Measurements from ENCODE around the gene NAA20. TPM values are rescaled to one million over a fixed set of nuclear protein-coding genes. Genes with fewer than 3 reads are reported as not detected.

NAA20 gene
- total and polyA plus RNA-seq, 4 donors, result 26.8 to 75.6 (median 39.2) TPM

DNA sequence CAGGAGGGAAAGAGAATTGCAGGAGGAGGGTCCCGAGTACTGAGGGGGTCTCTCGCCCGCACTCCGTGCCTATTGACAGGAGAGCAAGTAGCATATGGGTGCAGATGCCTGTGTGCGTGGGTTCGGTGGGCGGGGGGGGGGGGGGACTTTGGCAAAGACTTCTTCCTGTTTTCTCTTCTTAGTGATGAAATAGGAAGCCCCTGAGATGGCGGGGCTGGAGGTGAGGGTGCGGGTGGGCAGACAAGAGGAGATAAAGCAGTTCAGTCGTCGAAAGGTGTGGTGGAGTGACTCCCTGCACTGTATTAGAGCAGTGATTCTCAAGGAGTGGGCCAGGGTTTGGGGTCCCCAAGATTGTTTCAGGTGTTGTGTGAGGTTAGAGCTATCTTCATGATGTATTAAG, 3.7 kb downstream of the NAA20 start (continued):
- TF ChIP-seq, protein P1, sequence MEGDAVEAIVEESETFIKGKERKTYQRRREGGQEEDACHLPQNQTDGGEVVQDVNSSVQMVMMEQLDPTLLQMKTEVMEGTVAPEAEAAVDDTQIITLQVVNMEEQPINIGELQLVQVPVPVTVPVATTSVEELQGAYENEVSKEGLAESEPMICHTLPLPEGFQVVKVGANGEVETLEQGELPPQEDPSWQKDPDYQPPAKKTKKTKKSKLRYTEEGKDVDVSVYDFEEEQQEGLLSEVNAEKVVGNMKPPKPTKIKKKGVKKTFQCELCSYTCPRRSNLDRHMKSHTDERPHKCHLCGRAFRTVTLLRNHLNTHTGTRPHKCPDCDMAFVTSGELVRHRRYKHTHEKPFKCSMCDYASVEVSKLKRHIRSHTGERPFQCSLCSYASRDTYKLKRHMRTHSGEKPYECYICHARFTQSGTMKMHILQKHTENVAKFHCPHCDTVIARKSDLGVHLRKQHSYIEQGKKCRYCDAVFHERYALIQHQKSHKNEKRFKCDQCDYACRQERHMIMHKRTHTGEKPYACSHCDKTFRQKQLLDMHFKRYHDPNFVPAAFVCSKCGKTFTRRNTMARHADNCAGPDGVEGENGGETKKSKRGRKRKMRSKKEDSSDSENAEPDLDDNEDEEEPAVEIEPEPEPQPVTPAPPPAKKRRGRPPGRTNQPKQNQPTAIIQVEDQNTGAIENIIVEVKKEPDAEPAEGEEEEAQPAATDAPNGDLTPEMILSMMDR (IDR thresholded peaks at IDR 0.05; ENCODE audit: low read depth, low read length, missing input control), result no peak
- TF ChIP-seq RXRA (IDR thresholded peaks at IDR 0.05), result no peak
- TF ChIP-seq, protein P2, sequence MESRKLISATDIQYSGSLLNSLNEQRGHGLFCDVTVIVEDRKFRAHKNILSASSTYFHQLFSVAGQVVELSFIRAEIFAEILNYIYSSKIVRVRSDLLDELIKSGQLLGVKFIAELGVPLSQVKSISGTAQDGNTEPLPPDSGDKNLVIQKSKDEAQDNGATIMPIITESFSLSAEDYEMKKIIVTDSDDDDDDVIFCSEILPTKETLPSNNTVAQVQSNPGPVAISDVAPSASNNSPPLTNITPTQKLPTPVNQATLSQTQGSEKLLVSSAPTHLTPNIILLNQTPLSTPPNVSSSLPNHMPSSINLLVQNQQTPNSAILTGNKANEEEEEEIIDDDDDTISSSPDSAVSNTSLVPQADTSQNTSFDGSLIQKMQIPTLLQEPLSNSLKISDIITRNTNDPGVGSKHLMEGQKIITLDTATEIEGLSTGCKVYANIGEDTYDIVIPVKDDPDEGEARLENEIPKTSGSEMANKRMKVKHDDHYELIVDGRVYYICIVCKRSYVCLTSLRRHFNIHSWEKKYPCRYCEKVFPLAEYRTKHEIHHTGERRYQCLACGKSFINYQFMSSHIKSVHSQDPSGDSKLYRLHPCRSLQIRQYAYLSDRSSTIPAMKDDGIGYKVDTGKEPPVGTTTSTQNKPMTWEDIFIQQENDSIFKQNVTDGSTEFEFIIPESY (IDR thresholded peaks at IDR 0.05), result no peak

DNA sequence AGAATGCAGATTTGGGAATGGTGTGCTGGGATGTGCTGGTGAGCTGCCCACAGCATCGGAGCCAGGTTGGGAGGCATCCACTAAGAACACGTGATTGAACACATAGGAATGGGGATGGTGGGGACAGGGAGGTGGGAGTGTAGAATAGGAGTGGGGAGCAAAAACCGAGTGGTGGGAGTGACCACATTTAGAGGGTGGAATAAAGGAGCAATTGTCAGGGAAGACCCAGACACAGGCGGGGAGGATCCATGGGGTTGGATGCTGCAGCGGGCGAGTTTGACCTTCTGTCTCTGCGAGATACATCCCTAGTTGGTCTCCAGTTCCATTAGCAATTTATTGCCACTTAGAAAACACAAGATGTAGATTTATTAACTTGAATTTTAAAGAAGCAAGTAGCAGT, 4.7 kb downstream of the NAA20 start:
- H3K4me3 ChIP-seq (ENCODE audit: low read depth in 1 of 3, low read length in 3 of 3), result no peak overlapping the region
- H3K9me3 ChIP-seq (ENCODE audit: control insufficient read depth in 4 of 4, low read length in 3 of 4), result no peaks in the 10 kb centered on the region
- H3K4me1 ChIP-seq (ENCODE audit: control insufficient read depth in 4 of 4, insufficient read depth in 4 of 4, low read length in 3 of 4), result peaks cover 9 to 20% (median 15%) of the 10 kb centered on the region in 4 donors
- no peak overlapping the region for H3K9ac ChIP-seq (ENCODE audit: low read depth in 1 of 2, low read length in 2 of 2)
- no peaks in the 10 kb centered on the region for H3K27me3 ChIP-seq (ENCODE audit: control insufficient read depth in 4 of 4, insufficient read depth in 4 of 4, low read length in 3 of 4)
- DNase-seq (ENCODE audit: low spot score), result no peak
- TF ChIP-seq, protein P3, sequence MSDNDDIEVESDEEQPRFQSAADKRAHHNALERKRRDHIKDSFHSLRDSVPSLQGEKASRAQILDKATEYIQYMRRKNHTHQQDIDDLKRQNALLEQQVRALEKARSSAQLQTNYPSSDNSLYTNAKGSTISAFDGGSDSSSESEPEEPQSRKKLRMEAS (IDR thresholded peaks at IDR 0.05), result no peak
- no peak for TF ChIP-seq TAF1 (conservative IDR thresholded peaks at IDR 0.05)
- no peak for TF ChIP-seq YY1 (IDR thresholded peaks at IDR 0.05)
- TF ChIP-seq, protein P1 (IDR thresholded peaks at IDR 0.05; ENCODE audit: low read depth, low read length, missing input control), result no peak
- TF ChIP-seq HNF4A (conservative IDR thresholded peaks at IDR 0.05), result no peak
- no peak for TF ChIP-seq FOXA1 (IDR thresholded peaks at IDR 0.05)
- no peak for TF ChIP-seq NR2F2 (IDR thresholded peaks at IDR 0.05)
- TF ChIP-seq SP1 (IDR thresholded peaks at IDR 0.05), result no peak
- no peak for TF ChIP-seq RAD21 (IDR thresholded peaks at IDR 0.05)
- TF ChIP-seq, protein P4, sequence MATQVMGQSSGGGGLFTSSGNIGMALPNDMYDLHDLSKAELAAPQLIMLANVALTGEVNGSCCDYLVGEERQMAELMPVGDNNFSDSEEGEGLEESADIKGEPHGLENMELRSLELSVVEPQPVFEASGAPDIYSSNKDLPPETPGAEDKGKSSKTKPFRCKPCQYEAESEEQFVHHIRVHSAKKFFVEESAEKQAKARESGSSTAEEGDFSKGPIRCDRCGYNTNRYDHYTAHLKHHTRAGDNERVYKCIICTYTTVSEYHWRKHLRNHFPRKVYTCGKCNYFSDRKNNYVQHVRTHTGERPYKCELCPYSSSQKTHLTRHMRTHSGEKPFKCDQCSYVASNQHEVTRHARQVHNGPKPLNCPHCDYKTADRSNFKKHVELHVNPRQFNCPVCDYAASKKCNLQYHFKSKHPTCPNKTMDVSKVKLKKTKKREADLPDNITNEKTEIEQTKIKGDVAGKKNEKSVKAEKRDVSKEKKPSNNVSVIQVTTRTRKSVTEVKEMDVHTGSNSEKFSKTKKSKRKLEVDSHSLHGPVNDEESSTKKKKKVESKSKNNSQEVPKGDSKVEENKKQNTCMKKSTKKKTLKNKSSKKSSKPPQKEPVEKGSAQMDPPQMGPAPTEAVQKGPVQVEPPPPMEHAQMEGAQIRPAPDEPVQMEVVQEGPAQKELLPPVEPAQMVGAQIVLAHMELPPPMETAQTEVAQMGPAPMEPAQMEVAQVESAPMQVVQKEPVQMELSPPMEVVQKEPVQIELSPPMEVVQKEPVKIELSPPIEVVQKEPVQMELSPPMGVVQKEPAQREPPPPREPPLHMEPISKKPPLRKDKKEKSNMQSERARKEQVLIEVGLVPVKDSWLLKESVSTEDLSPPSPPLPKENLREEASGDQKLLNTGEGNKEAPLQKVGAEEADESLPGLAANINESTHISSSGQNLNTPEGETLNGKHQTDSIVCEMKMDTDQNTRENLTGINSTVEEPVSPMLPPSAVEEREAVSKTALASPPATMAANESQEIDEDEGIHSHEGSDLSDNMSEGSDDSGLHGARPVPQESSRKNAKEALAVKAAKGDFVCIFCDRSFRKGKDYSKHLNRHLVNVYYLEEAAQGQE (IDR thresholded peaks at IDR 0.05), result no peak
- TF ChIP-seq, protein P5, sequence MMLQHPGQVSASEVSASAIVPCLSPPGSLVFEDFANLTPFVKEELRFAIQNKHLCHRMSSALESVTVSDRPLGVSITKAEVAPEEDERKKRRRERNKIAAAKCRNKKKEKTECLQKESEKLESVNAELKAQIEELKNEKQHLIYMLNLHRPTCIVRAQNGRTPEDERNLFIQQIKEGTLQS (IDR thresholded peaks at IDR 0.05), result no peak
- TF ChIP-seq GABPA (IDR thresholded peaks at IDR 0.05 in 1 of 2, conservative IDR thresholded peaks at IDR 0.05 in 1 of 2), result no peak
- TF ChIP-seq RXRA (IDR thresholded peaks at IDR 0.05), result no peak
- TF ChIP-seq HNF4G (IDR thresholded peaks at IDR 0.05), result no peak
- TF ChIP-seq, protein P2 (IDR thresholded peaks at IDR 0.05), result no peak
- no peak for TF ChIP-seq FOXA2 (IDR thresholded peaks at IDR 0.05)
- TF ChIP-seq JUND (IDR thresholded peaks at IDR 0.05), result no peak
- no peak for TF ChIP-seq EGR1 (IDR thresholded peaks at IDR 0.05; ENCODE audit: low read depth in 2 of 2)
- no peak overlapping the region for H3K27ac ChIP-seq (ENCODE audit: low read depth in 1 of 2, low read length in 2 of 2)
- H3K36me3 ChIP-seq (ENCODE audit: control insufficient read depth in 4 of 4, insufficient read depth in 3 of 4, low read depth in 1 of 4, low read length in 3 of 4), result peaks cover 2 to 8% (median 4%) of the 10 kb centered on the region in 4 donors
- WGBS, result 92% methylated on average over 7 of the region's 7 CpGs

Data from liver (tissue), 9 donors.